Type B pancreatic cell (in vitro differentiated cells): ENCODE measurements around the gene WDFY4. TPM values are rescaled to one million over a fixed set of nuclear protein-coding genes. Genes with fewer than 3 reads are reported as not detected.

Experiments used
- DNase-seq: peaks from one replicate; pipeline ENCODE4 v3.0.0; 2021; ENCODE audit warnings: mixed read lengths; ENCODE audit not compliant: unreplicated experiment; ENCODE audit errors: extremely low spot score
- H3K27ac Mint-ChIP-seq: 2 replicates; pipeline ENCODE4 v1.8.0; 2021; ENCODE audit warnings: mild to moderate bottlenecking, mixed read lengths
- H3K27me3 Mint-ChIP-seq: 2 replicates; pipeline ENCODE4 v1.8.0; 2021; ENCODE audit warnings: mixed read lengths
- H3K36me3 Mint-ChIP-seq: 2 replicates; pipeline ENCODE4 v1.8.0; 2021; ENCODE audit warnings: mixed read lengths
- H3K4me1 Mint-ChIP-seq: one replicate; pipeline ENCODE4 v1.8.0; 2021; ENCODE audit warnings: mixed read lengths; ENCODE audit not compliant: unreplicated experiment
- H3K4me3 Mint-ChIP-seq: 2 replicates; pipeline ENCODE4 v1.8.0; 2021; ENCODE audit warnings: mild to moderate bottlenecking, mixed read lengths
- H3K9me3 Mint-ChIP-seq: 2 replicates; pipeline ENCODE4 v1.8.0; 2021; ENCODE audit warnings: mixed read lengths
- CTCF ChIP-seq: fragments of 200-600 bp; sonication (generic); conservative IDR thresholded peaks from 2 replicates; pipeline ENCODE4 v1.5.0; 2021; ENCODE audit warnings: antibody characterized with exemption, mild to moderate bottlenecking
- total RNA-seq: library from RNA; stranded (reverse); gene quantifications from 2 replicates; pipeline ENCODE4 v1.2.1, GENCODE V29; 2021; ENCODE audit warnings: low replicate concordance

The WDFY4 gene
- total RNA-seq, 1 donor from 2014 or later, result 0.05 TPM

- no peak overlapping the region for H3K27ac Mint-ChIP-seq
- H3K27me3 Mint-ChIP-seq, result peaks cover 5% of the 10 kb centered on the region
- peak; percentile 18 for DNase-seq
- no peak for TF ChIP-seq CTCF
- H3K4me3 Mint-ChIP-seq, result no peak overlapping the region
- no peaks in the 10 kb centered on the region for H3K9me3 Mint-ChIP-seq
- H3K36me3 Mint-ChIP-seq, result no peaks in the 10 kb centered on the region
- H3K4me1 Mint-ChIP-seq, result no peaks in the 10 kb centered on the region
Observed at GRCh38 chr10:48685731-48686130, 1.1 kb downstream of the WDFY4 start.

GRCh38 chr10:48690791-48691660, 6.4 kb downstream of the WDFY4 start:
- no peaks in the 10 kb centered on the region for H3K4me1 Mint-ChIP-seq
- peak; percentile 55 for DNase-seq
- no peaks in the 10 kb centered on the region for H3K36me3 Mint-ChIP-seq
- no peak for TF ChIP-seq CTCF
- H3K9me3 Mint-ChIP-seq, result no peaks in the 10 kb centered on the region
- H3K4me3 Mint-ChIP-seq, result no peak overlapping the region
- peaks cover 24% of the 10 kb centered on the region for H3K27me3 Mint-ChIP-seq
- no peak overlapping the region for H3K27ac Mint-ChIP-seq

GRCh38 chr10:48691812-48692528, 7.3 kb downstream of the WDFY4 start:
- no peaks in the 10 kb centered on the region for H3K9me3 Mint-ChIP-seq
- no peak overlapping the region for H3K4me3 Mint-ChIP-seq
- H3K27me3 Mint-ChIP-seq, result peaks cover 24% of the 10 kb centered on the region
- H3K27ac Mint-ChIP-seq, result no peak overlapping the region
- H3K4me1 Mint-ChIP-seq, result no peaks in the 10 kb centered on the region
- TF ChIP-seq CTCF, result no peak
- H3K36me3 Mint-ChIP-seq, result no peaks in the 10 kb centered on the region
- peak; percentile 24 for DNase-seq

GRCh38 chr10:48692748-48693147, 8.1 kb downstream of the WDFY4 start:
- DNase-seq, result peak; percentile 31
- no peak overlapping the region for H3K27ac Mint-ChIP-seq
- TF ChIP-seq CTCF, result no peak
- H3K4me1 Mint-ChIP-seq, result no peaks in the 10 kb centered on the region
- H3K4me3 Mint-ChIP-seq, result no peak overlapping the region
- H3K27me3 Mint-ChIP-seq, result peaks cover 25% of the 10 kb centered on the region
- H3K36me3 Mint-ChIP-seq, result no peaks in the 10 kb centered on the region
- H3K9me3 Mint-ChIP-seq, result no peaks in the 10 kb centered on the region

GRCh38 chr10:48693206-48693605, 8.5 kb downstream of the WDFY4 start:
- Mint-ChIP-seq H3K9me3 (no peaks in the 10 kb centered on the region), H3K4me1 (no peaks in the 10 kb centered on the region), H3K4me3 (no peak overlapping the region), H3K36me3 (no peaks in the 10 kb centered on the region), H3K27ac (no peak overlapping the region), H3K27me3 (peaks cover 29% of the 10 kb centered on the region)
- TF ChIP-seq CTCF, result no peak
- peak; percentile 40 for DNase-seq
